GM19372 (cell line): ENCODE measurements around the gene DPH5.
A peak's percentile ranks its signal among the peaks of the same experiment; 100 is the strongest.
"Not testable (repeated sequence)": the region's sequence is repeated elsewhere in the genome, so short reads cannot be mapped to it uniquely, and the experiment has no call there.

Experiments
- ATAC-seq: cut with Tn5 transposase; IDR thresholded peaks from one replicate; pipeline ENCODE4 v1.9.1; 2021; ENCODE audit warnings: mild to moderate bottlenecking, low read depth, moderate library complexity; ENCODE audit not compliant: unreplicated experiment

Gene DPH5

DNA sequence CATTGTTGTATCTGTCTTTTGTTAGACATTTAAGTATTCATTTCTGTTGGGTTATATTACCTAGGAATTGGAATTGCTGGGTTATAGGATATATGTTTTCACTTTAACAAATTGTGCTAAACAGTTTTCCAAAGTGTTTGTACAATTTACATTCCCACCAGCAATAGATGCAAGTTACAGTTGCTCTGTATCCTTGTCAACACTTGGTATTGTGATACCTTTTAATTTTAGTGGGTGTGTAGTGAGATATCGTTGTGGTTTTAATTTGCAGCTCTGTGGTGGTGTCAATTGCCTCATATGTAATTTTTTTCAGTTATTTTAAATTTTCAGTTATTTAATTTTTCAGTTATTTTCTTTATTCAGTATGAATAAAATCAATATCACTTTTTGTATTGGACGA, 7.4 kb upstream of the DPH5 start:
- no peak for ATAC-seq

GRCh38 chr1:101032129-101032528, 6.5 kb upstream of the DPH5 start:
- ATAC-seq = not testable (repeated sequence)

DNA sequence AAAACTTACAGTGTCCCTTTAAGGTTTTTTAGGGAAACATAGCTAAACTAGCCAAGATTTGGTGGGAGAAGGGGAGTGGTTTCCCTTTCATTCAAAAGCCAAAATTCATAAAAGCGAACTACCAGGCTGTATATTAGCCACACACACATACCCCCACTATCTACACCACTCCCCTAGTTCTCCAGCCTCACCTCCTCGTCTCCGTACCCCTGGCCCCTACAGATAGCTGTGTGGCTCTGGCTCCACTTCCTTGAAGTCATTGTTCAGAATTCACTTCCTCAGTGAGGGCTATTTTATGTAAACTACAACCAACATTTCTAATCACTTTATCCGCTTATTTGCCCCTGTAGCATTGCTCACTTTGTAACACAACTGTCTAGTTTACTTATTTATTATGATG, 5.3 kb upstream of the DPH5 start:
- no peak for ATAC-seq

- ATAC-seq = no peak
Observed at GRCh38 chr1:101029184-101029583, 3.6 kb upstream of the DPH5 start.

DNA sequence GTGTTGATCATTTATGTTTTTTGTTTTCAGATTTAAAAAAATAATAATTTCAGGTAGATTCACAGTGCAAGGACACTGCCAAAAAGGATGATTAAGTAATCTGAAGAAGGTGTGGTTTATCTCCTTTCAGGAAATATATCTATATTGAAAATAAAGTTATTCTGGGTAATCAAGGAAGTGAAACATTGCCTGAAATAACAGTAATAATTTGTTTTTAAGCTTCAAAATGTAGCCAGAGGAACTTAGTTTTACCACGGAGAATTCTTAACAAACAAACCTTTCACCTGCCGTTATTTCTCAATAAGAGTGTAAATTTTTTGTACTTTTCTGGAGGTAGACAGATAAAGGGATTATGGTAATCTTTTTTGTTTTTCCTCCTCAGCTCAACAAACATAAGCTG, 2.9 kb upstream of the DPH5 start:
- ATAC-seq = no peak

DNA sequence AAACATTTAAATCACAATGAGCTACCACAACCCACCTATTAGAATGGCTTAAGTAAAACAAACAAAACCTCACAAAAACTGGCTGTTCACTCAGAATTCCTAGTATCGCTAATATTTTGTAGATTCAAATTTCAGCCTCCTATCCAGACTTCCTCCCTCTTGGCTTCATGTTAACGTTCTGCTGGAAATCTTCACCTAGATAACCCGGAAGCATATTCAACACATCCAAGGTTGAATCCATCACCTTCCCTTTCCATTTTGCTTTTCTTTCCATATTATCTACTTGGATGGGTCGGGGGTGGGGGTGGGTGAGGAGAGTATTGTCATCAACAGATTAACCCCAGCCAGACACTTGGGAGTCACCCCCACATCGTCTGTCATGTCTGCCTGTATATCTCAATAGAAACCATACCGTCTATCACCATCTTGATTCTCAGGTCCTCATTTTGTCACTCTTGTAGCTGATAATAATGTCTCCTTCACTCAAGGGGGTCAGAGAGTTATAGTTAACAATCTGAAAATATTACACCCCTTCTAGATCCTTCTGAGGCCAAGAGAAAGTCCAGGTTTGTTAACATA, 1.7 kb upstream of the DPH5 start:
- ATAC-seq = no peak

- no peak for ATAC-seq
Observed at GRCh38 chr1:101026430-101026788, 825 bp upstream of the DPH5 start.

DNA sequence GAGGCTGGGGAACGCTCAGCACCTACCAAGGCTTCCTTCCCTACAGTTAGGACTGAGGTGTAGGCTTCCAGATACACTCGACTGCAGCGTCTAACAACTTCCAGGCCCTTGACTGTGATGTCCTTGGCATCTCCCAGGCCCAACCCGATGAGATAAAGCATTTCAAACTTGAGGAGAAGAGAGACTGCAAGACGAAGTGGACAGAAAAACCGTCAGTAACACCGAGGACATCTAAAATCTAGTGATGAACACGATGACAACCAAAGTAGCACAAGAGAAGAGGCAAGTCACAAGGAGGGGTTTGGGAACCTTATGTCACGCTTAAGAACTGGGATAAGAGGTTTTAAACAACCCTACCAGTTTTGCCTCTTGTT, 314 bp downstream of the DPH5 start:
- ATAC-seq = peak; percentile 28

GRCh38 chr1:101022294-101022693, 3.3 kb downstream of the DPH5 start:
- no peak for ATAC-seq

- ATAC-seq = no peak
Observed at GRCh38 chr1:101017448-101017847, 8.1 kb downstream of the DPH5 start.

DNA sequence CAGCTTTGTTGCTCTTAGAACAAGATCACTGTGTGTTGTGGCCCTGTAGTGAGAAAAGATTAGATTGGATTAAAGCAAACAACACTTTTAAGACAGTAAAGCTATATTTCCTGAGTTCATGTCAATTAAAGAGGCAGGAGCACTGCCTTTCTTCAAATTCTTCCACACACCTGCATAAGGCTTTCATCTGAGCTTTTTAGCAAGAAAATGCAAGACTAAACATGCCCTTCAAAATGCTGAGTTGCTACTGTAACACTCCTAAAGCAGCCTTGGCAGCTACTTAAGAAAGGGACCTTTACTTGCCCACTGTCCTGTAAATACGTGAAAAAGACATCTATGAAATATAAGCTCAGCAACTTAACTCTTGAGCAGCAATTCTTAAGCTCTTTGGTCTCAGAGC, 11.8 kb downstream of the DPH5 start:
- ATAC-seq = no peak

GRCh38 chr1:101008229-101008834, 17.3 kb downstream of the DPH5 start:
- no peak for ATAC-seq

- no peak for ATAC-seq
Observed at GRCh38 chr1:101006553-101006952, 19.0 kb downstream of the DPH5 start.

GRCh38 chr1:101005871-101006270, 19.7 kb downstream of the DPH5 start:
- ATAC-seq = no peak

DNA sequence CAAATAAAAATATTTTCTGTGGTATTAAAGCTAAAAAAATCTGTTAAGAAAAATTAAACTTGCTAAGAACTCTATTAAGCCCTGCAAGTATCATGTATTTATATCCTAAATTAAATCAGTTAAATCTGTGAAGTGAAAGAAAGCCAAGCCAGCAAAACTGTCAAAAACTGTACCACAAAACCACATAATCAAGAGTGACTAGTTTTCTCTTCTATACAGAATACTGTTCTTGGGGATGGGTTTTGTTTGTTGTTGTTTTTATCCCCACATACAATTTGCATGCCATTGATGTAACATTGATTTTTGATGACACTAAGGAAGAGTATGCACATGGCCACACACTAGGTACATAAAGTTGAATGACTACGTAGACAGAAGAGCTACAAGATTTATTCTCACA, 20.4 kb downstream of the DPH5 start:
- ATAC-seq = no peak

DNA sequence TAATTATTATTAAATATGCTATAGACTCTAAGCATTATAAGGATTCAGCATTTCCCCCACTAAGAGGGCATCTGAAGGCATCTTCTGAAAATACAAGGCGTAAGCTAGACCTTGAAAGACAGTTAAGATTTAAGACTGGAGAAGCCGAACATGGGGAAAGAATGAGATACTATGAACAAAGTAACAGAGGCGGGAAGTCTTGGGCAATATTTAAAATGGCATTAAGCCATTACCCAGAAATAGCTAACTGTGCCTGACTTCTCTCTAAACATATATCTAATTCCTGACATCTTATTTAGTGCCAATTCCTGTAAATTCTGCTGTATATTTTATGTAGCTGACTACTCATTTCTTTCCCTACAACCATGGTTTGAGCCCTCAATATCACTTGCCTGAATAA, 20.9 kb downstream of the DPH5 start:
- ATAC-seq = no peak

- no peak for ATAC-seq
Observed at GRCh38 chr1:101004061-101004460, 21.5 kb downstream of the DPH5 start.

DNA sequence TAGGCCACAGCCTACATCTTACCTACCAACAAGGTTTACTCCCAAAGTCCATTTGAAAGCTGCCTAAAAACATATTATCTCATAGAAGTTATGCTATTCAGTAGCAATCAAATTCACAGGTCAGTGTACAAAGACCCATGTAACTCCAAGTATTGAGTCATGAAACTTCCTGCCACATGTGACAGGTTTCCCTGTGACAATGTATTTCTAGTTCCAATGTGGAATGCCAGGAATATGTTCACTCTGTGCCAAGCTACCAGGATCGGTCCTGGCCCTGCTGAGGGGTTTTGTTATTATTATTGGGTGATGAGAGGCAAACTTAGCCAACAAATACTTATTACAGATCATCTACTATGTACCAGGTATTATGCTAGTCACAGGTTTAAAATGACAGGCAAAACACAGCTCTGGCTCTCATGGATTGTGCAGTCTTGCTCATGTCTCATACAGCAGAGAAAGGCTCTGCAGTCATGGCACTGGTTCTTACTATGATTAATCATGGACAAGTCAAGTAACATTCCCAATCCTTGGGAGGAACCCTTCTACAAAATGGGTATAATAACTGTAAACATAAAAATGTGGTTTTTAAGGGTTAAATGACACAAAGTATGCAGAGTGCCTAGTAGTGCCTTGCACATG, 22.5 kb downstream of the DPH5 start:
- no peak for ATAC-seq

DNA sequence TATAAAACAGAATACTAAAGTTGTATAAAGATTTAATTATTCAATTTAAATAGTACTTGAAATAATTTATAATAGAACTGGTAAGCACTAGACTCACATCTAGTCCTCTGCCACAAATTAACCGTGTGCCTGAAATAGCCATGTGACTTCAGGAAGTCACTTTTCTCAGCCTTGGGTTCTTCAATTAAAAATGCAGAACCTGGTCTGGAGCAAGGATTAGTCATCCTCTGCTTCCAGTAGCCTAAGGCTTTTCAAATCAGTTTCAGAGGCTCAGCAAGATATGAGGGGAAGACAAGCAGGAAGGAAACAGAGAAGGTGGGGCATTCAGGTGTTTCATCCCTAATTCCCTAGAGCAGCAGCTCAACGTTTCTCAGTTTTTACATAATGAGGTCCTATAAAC, 23.0 kb downstream of the DPH5 start:
- no peak for ATAC-seq

DNA sequence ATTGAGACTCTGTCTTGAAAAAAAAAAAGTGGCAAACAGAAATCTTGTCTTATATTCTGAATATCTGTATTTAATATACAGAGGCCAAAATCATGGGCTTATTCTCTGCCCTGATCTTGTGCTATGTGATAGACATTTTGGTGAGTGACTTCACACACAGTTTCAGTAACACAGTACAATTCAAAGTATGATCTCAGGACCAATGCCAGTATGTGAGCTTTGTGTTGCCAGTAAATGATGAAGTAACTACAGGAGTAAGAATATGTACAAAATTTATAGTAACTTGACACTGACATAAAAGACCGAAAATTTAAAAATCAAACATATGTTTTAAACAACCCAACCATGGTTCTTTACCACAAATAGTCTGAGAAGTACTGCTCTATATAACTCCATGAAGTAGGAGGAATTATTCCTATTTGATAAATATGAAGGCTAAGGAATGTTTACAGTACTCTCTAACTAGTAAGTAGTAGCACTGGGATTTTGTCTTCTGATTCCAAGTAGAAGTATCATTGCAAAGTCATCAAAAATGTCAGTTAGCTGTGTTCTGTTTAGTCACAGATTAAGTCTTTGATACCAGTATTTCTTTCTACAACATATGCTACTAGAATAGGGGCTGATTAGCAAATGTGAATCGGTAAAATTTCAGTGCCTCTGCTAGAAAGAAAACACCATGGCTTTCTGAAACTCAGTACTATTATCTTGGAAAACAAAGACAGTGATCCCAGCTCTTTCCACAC, 25.3 kb downstream of the DPH5 start:
- ATAC-seq = no peak

GRCh38 chr1:100998426-100998825, 27.2 kb downstream of the DPH5 start:
- no peak for ATAC-seq
